ENCODE measurements around the gene C2orf78.

C2orf78 gene

DNA sequence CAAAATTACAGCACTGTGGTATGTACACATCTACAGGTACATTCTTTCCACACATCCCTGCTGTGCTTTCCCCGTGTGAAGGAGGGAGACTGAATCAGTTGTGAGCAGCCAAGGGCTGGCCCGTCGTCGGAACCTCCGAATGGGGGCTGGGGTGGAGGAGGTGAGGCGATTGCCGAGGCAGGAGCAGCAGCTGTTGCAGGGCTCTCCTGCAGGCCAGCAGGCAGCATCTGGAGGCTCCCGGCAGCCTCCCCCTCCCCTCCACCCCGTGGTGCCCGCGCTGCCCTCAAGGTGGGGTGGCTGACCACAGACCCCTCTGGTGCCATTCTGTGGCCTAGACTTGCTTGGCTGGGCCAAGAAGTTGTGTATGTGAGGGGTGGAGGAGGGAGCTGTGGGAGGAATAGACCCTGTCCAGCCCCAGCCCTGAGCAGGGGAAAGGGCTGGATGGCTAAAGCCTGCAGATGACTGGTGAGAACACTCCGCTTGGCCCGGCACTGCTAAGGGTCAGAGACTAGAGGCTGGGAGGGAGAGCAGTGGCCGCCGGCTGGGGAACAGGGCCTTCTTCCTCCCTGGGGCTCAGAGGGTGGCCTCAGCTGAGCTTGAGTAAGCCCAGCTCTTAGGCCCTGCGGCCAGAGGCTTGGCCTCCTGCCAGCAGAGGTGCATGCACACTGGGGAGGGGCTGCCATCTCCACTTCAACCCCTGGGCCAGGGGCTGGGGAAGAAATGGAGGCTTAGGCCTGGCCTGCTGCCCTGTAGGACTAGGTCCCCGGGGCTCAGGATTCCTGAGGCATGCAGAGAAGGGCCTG lies 52.4 kb downstream of the C2orf78 start:
- no peak for ATAC-seq (ENCODE audit: low read depth)

DNA sequence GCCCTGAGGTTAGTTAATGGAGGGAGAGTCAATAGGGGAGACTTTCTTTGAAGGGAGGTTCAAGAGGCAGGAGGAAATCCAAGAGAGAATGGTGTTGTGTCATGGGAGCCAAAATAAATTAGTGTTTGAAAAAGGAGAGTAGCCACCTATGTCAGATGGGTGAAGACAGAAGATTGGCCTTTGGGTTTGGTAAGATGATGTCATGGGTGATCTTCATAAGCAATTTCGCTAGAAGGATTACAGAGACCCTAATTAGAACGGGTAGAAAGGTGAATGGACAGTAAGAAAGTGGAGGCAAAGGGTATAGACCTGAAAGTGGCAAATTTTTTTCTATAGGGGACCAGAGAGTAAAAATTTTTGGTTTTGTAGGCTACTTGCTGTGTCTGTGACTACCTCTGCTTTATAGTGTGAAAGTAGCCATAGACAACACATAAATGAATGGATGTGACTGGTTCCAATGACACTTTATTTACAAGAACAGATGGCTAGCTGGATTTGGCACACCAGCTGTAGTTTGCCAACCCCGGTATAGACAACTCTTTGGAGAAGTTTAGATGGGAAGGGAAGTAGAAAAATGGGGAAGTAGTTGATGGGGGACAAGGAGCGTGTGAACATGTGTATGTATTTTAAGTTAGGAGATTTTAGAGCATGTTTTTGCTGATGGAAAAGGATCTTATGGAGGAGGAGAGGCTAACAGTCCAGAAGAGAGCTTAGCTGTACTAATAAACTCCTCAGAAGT lies 54.0 kb downstream of the C2orf78 start:
- Histone ChIP-seq H3K36me3 (ENCODE audit: low read depth) (peaks cover 68% of the 10 kb centered on the region), H3K27ac (ENCODE audit: poor library complexity, severe bottlenecking) (peak overlapping the region; percentile 37), H3K9me3 (ENCODE audit: severe bottlenecking) (no peaks in the 10 kb centered on the region), H3K27me3 (ENCODE audit: insufficient read depth, poor library complexity, severe bottlenecking) (no peaks in the 10 kb centered on the region), H3K4me3 (ENCODE audit: severe bottlenecking) (no peak overlapping the region), H3K4me1 (ENCODE audit: insufficient read depth, poor library complexity, severe bottlenecking) (peaks cover 7% of the 10 kb centered on the region)
- ATAC-seq (ENCODE audit: low read depth) (no peak), DNase-seq (ENCODE audit: low spot score) (no peak)
- TF ChIP-seq, protein P1, sequence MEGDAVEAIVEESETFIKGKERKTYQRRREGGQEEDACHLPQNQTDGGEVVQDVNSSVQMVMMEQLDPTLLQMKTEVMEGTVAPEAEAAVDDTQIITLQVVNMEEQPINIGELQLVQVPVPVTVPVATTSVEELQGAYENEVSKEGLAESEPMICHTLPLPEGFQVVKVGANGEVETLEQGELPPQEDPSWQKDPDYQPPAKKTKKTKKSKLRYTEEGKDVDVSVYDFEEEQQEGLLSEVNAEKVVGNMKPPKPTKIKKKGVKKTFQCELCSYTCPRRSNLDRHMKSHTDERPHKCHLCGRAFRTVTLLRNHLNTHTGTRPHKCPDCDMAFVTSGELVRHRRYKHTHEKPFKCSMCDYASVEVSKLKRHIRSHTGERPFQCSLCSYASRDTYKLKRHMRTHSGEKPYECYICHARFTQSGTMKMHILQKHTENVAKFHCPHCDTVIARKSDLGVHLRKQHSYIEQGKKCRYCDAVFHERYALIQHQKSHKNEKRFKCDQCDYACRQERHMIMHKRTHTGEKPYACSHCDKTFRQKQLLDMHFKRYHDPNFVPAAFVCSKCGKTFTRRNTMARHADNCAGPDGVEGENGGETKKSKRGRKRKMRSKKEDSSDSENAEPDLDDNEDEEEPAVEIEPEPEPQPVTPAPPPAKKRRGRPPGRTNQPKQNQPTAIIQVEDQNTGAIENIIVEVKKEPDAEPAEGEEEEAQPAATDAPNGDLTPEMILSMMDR (IDR thresholded peaks at IDR 0.05; ENCODE audit: poor library complexity, severe bottlenecking) = no peak

More for the DNA sequence above, 52.4 kb downstream of the C2orf78 start:
- Histone ChIP-seq H3K4me3 (ENCODE audit: severe bottlenecking) (no peak overlapping the region), H3K27ac (ENCODE audit: poor library complexity, severe bottlenecking) (no peak overlapping the region), H3K36me3 (ENCODE audit: low read depth) (peaks cover 69% of the 10 kb centered on the region), H3K4me1 (ENCODE audit: insufficient read depth, poor library complexity, severe bottlenecking) (peaks cover 17% of the 10 kb centered on the region), H3K9me3 (ENCODE audit: severe bottlenecking) (no peaks in the 10 kb centered on the region), H3K27me3 (ENCODE audit: insufficient read depth, poor library complexity, severe bottlenecking) (no peaks in the 10 kb centered on the region)
- TF ChIP-seq, protein P1 (IDR thresholded peaks at IDR 0.05; ENCODE audit: poor library complexity, severe bottlenecking) = no peak
- DNase-seq (ENCODE audit: low spot score) = no peak

DNA sequence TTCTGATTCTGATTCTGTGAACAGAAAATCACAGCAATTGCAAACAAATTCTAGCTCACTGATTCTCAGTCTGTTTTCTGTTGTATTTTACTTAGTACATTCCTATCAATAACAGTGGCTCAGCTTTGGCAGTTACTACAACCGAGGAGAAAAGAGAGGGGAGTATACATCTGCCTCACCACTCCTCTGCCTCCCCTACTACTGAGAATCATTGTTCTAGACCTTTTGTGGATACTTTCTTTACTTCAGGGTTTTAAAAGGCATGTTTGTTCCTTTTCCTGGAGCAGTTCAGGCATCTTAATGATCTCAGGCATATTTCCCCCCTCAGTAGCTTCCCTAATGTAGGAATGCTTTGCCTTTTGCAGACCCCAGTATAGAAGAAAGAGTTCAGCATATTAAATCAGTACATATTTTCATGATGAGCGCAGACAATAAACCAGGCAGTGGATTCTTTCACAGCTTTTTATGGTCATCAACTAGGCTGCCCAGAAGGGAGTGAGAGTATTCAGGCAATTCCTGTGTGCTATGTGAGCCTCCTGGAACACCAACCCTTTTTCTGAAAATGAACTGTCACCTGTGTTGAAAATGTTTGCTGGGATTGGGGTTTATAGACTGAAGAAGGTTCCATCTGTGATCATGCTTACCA lies 55.0 kb downstream of the C2orf78 start:
- H3K27ac ChIP-seq (ENCODE audit: poor library complexity, severe bottlenecking) = peak overlapping the region; percentile 37
- ATAC-seq (ENCODE audit: low read depth) = peak; percentile 31; the same call in 1 of the 3 replicates
- no peaks in the 10 kb centered on the region for H3K9me3 ChIP-seq (ENCODE audit: severe bottlenecking)
- no peaks in the 10 kb centered on the region for H3K27me3 ChIP-seq (ENCODE audit: insufficient read depth, poor library complexity, severe bottlenecking)
- TF ChIP-seq, protein P1 (IDR thresholded peaks at IDR 0.05; ENCODE audit: poor library complexity, severe bottlenecking) = no peak
- H3K36me3 ChIP-seq (ENCODE audit: low read depth) = peaks cover 65% of the 10 kb centered on the region
- no peak overlapping the region for H3K4me3 ChIP-seq (ENCODE audit: severe bottlenecking)
- no peak for DNase-seq (ENCODE audit: low spot score)
- H3K4me1 ChIP-seq (ENCODE audit: insufficient read depth, poor library complexity, severe bottlenecking) = peaks cover 7% of the 10 kb centered on the region

DNA sequence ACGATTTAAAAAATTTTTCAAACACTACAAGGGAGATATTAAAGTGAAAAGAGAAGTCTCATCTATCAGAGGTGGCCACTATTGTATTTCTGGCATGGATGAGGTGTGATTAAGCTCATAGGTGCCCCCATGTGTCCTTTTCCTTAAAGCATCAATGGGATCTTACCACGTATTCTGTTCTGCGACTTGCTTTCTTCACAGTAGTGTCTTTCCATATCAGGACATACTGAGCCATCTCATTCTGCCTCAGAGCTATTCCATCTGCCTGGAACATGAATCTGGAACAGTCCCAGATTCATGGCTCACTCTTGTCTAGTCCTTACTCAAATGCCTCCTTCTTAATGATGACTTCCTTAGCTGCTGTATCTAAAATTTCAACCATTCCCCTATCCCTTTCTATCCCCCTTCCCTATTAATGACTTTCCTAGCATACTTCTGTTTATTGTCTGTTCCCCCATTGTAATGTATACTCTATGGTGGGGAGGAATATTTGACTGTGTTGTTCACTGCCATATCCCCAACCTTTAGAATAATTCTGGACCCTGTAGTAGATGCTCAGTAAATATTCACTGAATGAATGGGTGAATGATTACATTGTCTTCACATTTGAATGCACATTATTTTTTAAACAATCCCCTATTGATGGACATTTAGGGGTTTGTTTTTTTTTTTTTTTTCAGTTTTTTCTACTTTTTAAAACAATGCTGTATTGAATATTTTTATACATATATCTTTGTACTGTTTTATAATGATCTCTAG lies 55.8 kb downstream of the C2orf78 start:
- Histone ChIP-seq H3K27me3 (ENCODE audit: insufficient read depth, poor library complexity, severe bottlenecking) (no peaks in the 10 kb centered on the region), H3K9me3 (ENCODE audit: severe bottlenecking) (no peaks in the 10 kb centered on the region), H3K4me3 (ENCODE audit: severe bottlenecking) (no peak overlapping the region), H3K36me3 (ENCODE audit: low read depth) (peaks cover 67% of the 10 kb centered on the region), H3K27ac (ENCODE audit: poor library complexity, severe bottlenecking) (peak overlapping the region; percentile 37), H3K4me1 (ENCODE audit: insufficient read depth, poor library complexity, severe bottlenecking) (peaks cover 7% of the 10 kb centered on the region)
- ATAC-seq (ENCODE audit: low read depth) (no peak; the same call in 2 of the 3 replicates), DNase-seq (ENCODE audit: low spot score) (no peak)
- TF ChIP-seq, protein P1 (IDR thresholded peaks at IDR 0.05; ENCODE audit: poor library complexity, severe bottlenecking) = peak; percentile 22
